DND-41 (cell line): ENCODE measurements around the gene SEMA3D.
A peak's percentile ranks its signal among the peaks of the same experiment; 100 is the strongest.

Experiments used
- CTCF ChIP-seq: IDR thresholded peaks from 2 replicates; pipeline ENCODE4 v1.5.1; 2012; ENCODE audit warnings: borderline replicate concordance, low read length, moderate library complexity, mild to moderate bottlenecking; ENCODE audit not compliant: poor library complexity, severe bottlenecking; ENCODE audit errors: extremely low read depth
- EZH2 ChIP-seq: IDR thresholded peaks from 3 replicates; pipeline ENCODE4 v1.6.1; 2012; ENCODE audit warnings: borderline replicate concordance, low read depth, mild to moderate bottlenecking, moderate library complexity, low read length, inconsistent platforms; ENCODE audit not compliant: severe bottlenecking

GRCh38 chr7:85041605-85042216 is 145.1 kb downstream of the SEMA3D start:
- peak; percentile 77 for TF ChIP-seq CTCF
- TF ChIP-seq EZH2: no peak
